Measurements from ENCODE around the gene FRS3. TPM values are rescaled to one million over a fixed set of nuclear protein-coding genes. Genes with fewer than 3 reads are reported as not detected.

Gene FRS3
- total RNA-seq, 6 experiments from 2014 or later = 0.68 to 3.0 (median 1.9) TPM

DNA sequence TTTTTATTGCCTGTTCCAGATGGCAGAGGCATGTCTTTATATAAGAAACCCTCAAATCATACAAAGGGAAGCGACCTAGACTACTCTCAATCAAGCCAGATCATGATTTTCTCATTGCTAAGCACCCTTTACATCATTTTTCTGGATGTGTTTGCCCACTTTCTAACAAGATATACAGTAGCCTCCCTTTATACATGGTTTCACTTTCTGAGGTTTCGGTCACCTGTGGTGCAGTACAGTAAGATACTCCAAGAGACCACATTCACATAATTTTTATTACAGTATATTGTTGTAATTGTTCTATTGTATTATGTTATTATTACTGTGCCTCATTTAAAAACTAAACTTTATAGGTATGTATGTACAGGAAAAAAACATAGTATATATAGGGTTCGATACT, 31.4 kb upstream of the FRS3 start:
- Histone ChIP-seq H3K27ac (no peak overlapping the region), H3K36me3 (no peaks in the 10 kb centered on the region), H3K27me3 (no peaks in the 10 kb centered on the region), H3K4me1 (no peaks in the 10 kb centered on the region), H3K9me3 (no peaks in the 10 kb centered on the region), H3K4me3 (no peak overlapping the region)
- ATAC-seq (no peak), DNase-seq (no peak)
- TF ChIP-seq, protein P1, sequence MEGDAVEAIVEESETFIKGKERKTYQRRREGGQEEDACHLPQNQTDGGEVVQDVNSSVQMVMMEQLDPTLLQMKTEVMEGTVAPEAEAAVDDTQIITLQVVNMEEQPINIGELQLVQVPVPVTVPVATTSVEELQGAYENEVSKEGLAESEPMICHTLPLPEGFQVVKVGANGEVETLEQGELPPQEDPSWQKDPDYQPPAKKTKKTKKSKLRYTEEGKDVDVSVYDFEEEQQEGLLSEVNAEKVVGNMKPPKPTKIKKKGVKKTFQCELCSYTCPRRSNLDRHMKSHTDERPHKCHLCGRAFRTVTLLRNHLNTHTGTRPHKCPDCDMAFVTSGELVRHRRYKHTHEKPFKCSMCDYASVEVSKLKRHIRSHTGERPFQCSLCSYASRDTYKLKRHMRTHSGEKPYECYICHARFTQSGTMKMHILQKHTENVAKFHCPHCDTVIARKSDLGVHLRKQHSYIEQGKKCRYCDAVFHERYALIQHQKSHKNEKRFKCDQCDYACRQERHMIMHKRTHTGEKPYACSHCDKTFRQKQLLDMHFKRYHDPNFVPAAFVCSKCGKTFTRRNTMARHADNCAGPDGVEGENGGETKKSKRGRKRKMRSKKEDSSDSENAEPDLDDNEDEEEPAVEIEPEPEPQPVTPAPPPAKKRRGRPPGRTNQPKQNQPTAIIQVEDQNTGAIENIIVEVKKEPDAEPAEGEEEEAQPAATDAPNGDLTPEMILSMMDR (IDR thresholded peaks at IDR 0.05) = no peak
- TF ChIP-seq POLR2A (IDR thresholded peaks at IDR 0.05) = no peak
- intact Hi-C loops (cut with DNase I) = no loop called here
- 92% methylated on average over 3 of the region's 3 CpGs for WGBS (ENCODE audit: insufficient coverage, low coverage, low lambda C conversion rate, missing lambda C conversion rate)

DNA sequence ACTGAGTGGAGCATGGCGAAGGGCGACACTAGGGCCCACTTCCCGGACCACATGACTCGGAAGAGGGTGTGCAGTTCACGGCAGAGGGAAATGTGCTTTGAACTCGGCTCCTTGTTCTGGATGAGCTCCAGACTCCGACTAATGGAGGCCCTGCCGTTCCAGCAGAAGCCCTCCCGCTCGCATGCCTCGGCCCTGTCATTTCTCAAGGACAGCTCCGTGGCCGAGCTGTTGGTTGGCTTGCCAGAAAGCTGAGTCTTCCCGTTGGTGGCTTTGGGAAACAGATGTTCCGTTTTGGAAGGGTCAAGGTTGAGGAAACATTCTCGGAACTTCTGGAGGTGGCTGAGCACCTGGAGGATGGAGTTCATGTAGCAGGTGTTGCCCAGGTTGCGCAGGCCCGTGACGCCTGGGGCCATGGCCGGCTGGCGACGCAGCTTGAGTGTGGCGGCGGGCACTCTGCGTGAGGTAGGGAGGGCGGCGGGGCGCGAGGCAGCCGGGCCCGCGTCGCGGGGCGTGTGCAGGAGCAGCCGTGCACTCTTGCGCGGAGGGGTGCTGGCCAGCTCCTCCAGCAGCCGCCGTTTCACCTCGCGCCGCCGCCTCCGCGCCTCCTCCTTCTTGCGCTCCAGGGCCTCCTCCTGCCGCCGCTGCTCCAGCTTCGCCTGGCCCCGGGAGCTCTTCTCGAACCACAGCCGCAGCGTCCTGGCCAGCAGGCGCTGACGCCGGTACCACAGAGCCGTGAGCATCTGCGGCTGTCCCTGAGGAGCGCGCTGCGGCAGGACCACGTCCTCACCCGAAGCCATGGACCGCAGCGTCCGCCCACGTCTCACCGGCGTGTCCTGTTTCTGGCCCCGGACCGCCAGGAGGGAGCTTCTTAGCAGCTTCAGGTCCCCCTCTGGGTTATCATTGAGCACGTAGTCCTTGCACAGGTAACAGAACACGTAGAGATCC, 26.4 kb upstream of the FRS3 start:
- WGBS (ENCODE audit: insufficient coverage, low coverage, low lambda C conversion rate, missing lambda C conversion rate) = 90% methylated on average over 14 of the region's 74 CpGs
- no peaks in the 10 kb centered on the region for H3K27me3 ChIP-seq
- DNase-seq = no peak
- intact Hi-C loops (cut with DNase I) = no loop called here
- H3K4me3 ChIP-seq = no peak overlapping the region
- no peak overlapping the region for H3K27ac ChIP-seq
- H3K4me1 ChIP-seq = no peaks in the 10 kb centered on the region
- no peaks in the 10 kb centered on the region for H3K9me3 ChIP-seq
- ATAC-seq = no peak
- no peak for TF ChIP-seq POLR2A (IDR thresholded peaks at IDR 0.05)
- TF ChIP-seq, protein P1 (IDR thresholded peaks at IDR 0.05) = no peak
- no peaks in the 10 kb centered on the region for H3K36me3 ChIP-seq

DNA sequence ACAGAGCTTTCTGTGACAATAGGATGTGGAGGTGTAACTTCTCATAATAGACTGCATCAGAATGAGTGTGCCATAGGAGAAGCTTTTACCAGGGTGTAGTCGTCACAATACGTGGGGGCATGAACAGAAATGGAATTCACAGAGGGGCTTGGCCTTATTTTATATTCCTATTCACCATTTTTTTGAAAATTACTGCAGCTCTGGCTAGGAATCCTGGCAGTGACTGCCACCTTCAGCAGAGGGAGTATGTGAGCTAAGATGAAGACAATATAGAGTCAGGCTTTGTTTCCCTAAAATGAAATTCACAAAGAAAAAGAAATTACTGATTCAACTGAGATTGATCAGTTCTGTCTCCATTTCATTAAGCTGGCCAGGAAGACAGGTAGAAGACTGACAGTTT, 21.7 kb upstream of the FRS3 start:
- Histone ChIP-seq H3K27me3 (no peaks in the 10 kb centered on the region), H3K4me1 (no peaks in the 10 kb centered on the region), H3K36me3 (no peaks in the 10 kb centered on the region), H3K4me3 (no peak overlapping the region), H3K27ac (no peak overlapping the region), H3K9me3 (no peaks in the 10 kb centered on the region)
- TF ChIP-seq POLR2A (IDR thresholded peaks at IDR 0.05) = no peak
- TF ChIP-seq, protein P1 (IDR thresholded peaks at IDR 0.05) = peak in 2 of 4 donors; percentile 13 to 31
- ATAC-seq = no peak
- intact Hi-C loops (cut with DNase I) = no loop called here
- WGBS (ENCODE audit: insufficient coverage, low coverage, low lambda C conversion rate, missing lambda C conversion rate) = 79% methylated on average over 2 of the region's 2 CpGs
- DNase-seq = no peak

DNA sequence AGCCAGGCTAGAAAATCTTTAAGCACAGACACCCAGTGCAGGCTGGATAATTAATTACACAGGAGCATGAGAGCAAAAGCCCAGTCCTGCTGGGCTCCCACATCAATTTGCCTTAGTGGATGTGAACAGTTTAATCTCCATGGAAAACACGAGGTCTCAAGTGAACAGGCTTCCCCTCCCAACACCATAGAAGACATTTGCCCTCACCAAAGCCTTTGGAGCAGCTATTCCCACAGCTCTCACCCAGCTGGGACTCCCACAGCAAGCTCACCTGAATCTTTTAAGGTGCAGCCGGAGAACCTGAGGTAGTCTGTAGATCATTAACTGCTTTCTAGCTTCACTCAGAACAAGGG, 19.8 kb upstream of the FRS3 start:
- Histone ChIP-seq H3K27ac (no peak overlapping the region), H3K36me3 (peaks cover 0 to 6% (median 0%) of the 10 kb centered on the region in 4 donors), H3K27me3 (no peaks in the 10 kb centered on the region), H3K4me1 (no peaks in the 10 kb centered on the region), H3K4me3 (no peak overlapping the region), H3K9me3 (no peaks in the 10 kb centered on the region)
- intact Hi-C loops (cut with DNase I) = loop anchor here in 1 of 2 donors (10.0 kb wide), 1 partner anchor 125 kb away; the partner anchor contains the start of genes BYSL and MED20
- TF ChIP-seq, protein P1 (IDR thresholded peaks at IDR 0.05) = no peak
- TF ChIP-seq POLR2A (IDR thresholded peaks at IDR 0.05) = no peak
- ATAC-seq (no peak), DNase-seq (no peak)
- 78% methylated on average over 2 of the region's 2 CpGs for WGBS (ENCODE audit: insufficient coverage, low coverage, low lambda C conversion rate, missing lambda C conversion rate)
